Epidermal melanocyte (primary cell): ENCODE results near the gene ELP1.

Source experiments
- DNase-seq: peaks from one replicate; pipeline ENCODE4 v3.0.0; 2011; ENCODE audit warnings: low spot score; ENCODE audit not compliant: insufficient read length

Gene ELP1

GRCh38 chr9:108823829-108824228, 110.1 kb downstream of the ELP1 start:
- no peak for DNase-seq
